ENCODE data around the gene SDF4.

GRCh38 chr1:1232796-1233566 lies 1.2 kb upstream of the SDF4 start:
- TF ChIP-seq POLR2A (IDR thresholded peaks at IDR 0.05) (no peak), CTCF (IDR thresholded peaks at IDR 0.05) (no peak)
